Measurements from ENCODE around the gene LRCH4.

Gene LRCH4

DNA sequence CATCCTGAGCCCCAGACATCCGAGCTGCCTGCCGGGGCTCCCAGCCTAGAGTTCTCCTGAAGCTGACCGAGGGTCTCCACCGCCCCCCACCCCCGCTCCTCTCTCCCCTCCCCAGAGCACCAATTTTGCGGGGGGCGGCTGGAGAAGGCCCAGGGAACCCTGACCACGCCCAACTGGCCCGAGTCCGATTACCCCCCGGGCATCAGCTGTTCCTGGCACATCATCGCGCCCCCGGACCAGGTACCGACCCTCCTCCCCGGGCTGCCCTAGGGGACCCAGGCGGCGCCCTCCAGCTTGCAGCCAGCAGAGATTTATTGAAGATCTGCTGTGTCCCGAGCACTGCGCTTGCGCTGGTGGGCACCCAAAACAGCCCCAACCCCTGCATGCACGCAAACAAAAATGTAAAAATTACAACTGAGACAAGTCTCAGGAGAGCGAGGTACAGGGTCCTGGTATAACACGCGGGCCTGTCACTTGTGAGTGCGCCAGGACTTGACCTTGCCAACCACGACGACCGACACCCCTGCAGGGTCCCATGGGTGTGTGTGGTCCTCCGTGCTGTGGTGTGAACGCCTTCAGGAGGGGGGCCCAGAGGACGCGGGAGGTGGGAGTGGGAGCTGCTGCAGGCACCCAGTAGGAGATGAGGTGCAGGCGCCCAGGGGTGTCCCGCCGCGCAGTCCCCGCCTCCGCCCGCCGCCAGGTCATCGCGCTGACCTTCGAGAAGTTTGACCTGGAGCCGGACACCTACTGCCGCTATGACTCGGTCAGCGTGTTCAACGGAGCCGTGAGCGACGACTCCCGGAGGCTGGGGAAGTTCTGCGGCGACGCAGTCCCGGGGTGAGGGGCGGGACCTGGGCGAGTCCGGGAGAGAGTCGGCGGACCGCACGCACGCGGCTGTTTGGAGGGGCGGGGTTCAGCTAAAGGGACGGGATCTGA, 19.3 kb upstream of the LRCH4 start:
- DNase-seq, result peak; percentile 28

DNA sequence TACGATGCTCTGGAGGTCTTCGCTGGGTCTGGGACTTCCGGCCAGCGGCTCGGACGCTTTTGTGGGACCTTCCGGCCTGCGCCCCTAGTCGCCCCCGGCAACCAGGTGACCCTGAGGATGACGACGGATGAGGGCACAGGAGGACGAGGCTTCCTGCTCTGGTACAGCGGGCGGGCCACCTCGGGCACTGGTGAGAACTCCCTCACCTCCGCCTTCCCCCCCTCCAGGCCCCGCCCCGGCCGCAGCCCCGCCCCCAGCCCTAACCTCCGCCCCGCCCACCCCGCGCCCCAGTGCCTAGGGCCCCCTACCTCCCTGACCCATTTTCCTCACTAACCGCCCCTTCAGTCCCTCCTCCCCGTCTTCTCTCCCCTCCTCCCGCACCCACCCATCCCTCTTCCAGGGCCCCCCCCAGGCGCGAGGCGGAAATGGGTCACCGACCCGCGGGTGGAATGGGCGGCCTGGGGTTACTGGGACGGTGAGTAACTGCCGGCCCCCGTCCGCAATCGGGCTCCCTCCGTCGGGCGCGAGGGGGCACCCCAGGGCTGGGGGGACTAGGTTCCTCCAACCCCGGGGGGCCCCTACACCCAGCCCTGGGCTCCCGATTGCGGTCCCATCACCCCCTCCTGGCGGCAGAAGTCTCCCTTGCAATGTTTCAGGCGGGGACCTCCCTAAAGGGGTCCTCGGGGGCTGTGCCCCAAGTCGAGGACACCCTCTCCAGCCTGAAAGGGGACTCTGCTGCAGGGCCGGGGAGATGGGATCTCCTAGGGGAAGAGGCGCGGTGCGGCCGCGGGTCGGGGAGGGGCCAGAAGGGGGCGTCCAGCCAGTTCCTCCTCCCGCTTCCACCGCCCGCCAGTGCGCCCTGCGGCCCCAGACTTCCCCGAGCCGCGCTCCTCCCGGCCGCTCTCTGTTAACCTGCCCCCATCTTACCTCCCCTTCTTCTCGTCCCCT, 18.4 kb upstream of the LRCH4 start:
- peak; percentile 87 for DNase-seq

DNA sequence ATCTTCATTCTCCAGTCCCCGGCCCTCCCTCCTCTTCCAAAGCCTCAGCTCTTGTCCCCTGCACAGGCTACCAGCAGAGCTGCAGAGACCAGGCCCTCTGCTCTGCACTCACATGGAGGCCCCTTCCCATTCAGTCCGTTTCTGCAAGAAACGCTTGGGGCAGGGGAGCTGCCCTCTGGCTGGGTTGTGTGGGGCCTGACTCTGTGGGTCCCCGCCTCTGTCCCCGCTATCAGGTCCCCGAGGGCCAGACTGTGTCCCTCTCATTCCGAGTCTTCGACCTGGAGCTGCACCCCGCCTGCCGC, 17.7 kb upstream of the LRCH4 start:
- DNase-seq, result no peak

DNA sequence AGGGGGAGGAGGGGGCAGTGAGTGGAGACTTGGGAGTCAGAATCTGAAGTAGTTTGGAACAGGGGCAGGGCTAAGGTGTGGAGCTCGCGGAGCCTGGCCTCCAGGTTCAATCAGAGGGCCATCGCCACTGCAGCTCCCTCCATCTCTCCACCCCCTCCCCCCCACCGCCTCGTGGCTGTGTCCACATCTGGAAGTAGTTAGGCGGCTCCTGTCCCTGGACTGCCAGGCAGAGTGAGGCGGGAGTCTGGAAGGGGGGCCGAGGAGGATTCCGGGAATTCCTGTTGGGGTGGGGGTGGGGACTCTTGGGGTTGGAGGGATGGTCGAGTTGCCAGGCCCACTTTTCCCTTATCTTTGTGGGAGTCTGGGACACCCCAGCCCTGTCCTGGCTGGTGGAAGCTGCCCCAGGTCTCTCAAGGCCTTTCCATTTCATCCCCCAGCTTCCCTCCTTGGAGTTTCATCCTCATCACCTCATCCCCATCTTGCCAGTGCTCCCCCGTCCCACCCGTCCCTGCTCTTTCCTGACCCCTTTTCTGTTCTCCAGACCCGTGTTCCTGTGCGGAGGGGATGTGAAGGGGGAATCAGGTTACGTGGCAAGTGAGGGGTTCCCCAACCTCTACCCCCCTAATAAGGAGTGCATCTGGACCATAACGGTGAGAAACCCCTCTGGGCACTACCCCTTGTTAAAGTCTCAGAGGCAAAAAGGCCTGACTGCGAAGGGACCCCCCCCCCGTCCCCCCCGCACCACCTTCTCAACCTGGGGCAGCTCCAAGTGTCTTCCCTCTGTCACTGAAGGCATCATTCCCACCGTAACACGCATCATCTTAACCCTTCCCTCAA, 17.2 kb upstream of the LRCH4 start:
- peak; percentile 63 for DNase-seq

DNA sequence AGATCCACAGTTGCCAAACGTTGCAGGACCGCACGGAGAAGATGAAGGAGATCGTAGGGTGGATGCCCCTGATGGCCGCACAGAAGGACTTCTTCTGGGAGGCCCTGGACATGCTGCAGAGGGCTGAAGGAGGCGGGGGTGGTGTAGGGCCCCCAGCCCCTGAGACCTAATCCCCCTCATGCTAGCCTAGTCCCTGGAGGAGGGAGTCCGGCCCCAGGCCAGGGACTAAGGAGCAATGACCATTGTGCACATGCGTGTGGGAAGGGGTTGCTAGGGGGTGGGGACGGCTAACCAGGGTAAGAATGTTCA, 14.8 kb upstream of the LRCH4 start:
- DNase-seq, result no peak

DNA sequence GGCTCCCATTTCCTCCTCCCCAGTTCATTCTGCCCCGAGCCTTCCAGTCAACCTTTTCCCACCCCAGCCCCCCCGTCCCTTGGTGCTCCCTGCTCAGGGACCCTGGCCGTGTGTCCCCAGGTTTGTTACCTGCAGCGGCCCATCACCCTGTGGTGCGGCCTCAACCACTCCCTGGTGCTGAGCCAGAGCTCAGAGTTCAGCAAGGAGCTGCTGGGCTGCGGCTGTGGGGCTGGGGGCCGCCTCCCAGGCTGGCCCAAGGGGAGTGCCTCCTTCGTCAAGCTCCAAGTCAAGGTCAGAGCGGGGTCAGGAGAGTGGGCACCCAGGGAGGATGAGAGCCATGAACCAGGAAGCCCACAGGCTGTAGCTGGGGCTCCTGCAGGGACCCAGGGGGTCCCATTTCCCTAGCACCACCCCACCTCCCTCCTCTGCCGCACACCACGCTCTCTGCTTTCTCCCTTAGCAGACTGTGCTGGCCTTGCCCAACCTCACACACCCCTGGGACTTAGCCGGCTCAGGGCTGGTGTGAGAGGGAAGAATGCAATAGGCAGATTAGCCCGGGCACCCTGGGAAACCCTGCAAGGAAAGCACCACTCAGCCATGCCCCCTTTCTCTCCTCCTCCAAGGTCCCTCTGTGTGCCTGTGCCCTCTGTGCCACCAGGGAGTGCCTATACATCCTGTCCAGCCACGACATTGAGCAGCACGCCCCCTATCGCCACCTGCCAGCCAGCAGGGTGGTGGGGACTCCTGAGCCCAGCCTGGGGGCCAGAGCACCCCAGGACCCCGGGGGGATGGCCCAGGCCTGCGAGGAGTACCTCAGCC, 14.2 kb upstream of the LRCH4 start:
- peak; percentile 61 for DNase-seq

DNA sequence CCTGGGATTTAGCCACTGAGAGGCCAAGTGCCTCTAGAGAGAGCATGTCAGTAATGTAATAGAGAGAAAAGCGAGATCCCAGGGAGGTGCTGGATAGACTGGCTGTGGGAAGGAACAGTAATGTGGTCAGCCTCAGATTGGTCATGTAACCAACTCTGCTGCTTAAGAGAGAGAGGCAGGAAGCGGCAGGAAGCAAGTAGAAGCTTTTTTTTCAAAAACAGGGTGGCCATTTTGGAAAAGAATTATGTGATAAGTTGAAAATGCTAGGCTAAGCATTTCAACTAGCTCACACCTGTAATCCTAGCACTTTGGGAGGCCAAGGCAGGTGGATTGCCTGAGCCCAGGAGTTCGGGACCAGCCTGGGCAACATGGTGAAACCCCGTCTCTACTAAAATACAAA, 12.5 kb upstream of the LRCH4 start:
- peak; percentile 51 for DNase-seq

DNA sequence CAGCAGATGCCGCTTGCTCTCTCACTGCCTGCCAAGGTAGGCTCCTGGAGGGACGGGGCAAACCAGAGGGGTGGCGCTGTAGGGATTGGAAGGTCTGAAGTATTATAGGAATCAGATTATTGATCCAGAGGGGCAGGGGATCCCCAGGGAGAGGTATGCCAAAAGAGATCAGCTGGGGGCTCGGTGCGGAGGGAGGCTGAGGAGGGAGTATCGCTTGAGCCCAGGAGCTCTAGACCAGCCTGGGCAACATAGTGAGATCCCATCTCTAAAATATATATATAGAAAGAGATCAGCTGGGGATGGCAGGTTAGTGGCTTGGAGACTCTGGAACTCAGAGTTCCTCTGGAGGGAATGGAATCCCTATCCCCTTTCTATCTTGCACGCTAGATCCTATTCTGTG, 9.3 kb upstream of the LRCH4 start:
- DNase-seq, result no peak

DNA sequence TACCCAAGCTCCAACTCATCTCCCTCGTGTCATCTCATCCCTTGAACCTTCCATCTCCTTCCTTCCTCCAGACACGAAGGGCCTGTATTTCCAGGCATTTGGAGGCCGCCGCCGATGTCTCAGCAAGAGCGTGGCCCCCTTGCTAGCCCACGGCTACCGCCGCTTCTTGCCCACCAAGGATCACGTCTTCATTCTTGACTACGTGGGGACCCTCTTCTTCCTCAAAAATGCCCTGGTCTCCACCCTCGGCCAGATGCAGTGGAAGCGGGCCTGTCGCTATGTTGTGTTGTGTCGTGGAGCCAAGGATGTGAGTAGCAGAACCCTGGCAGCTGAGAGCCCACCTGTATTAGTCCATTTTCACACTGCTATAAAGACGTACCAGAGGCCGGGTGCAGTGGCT, 5.7 kb upstream of the LRCH4 start:
- no peak for DNase-seq

DNA sequence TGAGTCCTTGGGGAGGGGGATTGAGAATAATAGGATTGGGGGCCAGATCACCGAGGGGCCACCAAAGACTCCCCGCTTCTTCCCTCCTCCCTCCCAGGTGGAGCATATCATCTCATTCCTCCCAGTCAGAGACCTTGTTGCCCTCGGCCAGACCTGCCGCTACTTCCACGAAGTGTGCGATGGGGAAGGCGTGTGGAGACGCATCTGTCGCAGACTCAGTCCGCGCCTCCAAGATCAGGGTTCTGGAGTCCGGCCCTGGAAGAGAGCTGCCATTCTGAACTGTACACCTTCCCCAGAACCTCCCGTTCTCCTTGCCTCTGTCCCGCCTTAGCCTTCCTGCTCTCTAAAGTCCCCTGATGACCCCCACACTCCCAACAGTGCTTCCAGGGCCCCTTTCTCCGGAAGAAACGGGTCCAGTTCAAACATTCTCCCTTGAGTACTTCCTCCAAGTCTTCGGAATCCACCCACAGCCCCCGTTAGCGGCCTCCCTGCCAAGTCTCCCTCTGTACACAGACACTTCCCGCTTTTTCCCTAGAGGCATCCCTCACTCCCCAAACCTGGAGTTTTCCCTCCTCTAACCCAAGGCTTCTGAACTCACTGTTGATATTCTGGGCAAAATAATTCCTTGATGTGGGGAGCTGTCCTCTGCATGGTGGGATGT, 4.3 kb upstream of the LRCH4 start:
- no peak for DNase-seq

DNA sequence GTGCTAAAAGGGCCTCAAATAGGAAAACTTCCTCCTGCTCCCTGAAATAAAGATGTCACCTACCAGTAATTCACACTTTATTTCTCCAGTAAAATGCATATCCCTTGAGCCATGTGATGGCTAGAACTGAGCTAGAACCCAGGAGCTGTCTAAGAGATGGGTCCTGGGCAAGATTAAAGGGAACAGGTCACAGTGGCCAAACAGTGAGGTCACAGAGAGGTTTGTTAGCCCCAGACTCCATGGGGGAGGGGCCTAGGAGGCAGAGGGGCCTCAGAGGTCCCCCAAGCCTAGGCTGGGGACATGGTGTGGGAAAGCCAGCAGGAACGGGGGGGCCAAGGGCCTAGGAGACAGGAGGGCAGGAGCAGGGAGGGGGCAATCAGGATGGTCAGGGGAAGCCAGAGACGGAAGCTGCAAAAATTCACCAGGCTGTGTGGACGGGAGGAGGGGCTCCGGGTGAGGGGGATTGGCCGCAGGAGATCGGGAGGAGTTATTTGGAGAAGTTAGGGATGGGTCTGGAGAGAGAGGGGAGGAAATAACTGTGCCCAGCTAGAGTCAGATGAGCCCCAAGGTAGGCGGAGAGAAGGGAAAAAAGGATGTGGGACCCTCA, 3.5 kb upstream of the LRCH4 start:
- DNase-seq, result no peak

DNA sequence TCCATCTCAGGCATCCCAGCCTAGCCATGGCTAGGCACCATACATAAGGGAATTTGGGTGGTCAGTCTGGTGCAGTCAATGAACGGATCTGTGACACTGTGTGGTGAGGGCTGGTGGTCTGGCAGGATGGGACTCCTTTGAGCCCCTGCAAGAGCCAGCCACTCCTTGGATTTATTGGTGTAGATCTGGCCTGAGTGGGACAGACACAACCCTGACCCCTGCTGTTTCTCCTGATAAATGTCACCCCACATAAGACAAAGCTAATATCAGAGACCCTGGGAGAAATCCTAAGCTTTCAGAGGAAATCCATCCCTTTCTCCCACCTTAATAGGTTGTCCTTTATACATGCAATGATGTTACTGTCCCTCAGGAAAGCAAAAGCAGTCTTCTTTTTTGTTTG, 2.5 kb upstream of the LRCH4 start:
- DNase-seq, result peak; percentile 44

DNA sequence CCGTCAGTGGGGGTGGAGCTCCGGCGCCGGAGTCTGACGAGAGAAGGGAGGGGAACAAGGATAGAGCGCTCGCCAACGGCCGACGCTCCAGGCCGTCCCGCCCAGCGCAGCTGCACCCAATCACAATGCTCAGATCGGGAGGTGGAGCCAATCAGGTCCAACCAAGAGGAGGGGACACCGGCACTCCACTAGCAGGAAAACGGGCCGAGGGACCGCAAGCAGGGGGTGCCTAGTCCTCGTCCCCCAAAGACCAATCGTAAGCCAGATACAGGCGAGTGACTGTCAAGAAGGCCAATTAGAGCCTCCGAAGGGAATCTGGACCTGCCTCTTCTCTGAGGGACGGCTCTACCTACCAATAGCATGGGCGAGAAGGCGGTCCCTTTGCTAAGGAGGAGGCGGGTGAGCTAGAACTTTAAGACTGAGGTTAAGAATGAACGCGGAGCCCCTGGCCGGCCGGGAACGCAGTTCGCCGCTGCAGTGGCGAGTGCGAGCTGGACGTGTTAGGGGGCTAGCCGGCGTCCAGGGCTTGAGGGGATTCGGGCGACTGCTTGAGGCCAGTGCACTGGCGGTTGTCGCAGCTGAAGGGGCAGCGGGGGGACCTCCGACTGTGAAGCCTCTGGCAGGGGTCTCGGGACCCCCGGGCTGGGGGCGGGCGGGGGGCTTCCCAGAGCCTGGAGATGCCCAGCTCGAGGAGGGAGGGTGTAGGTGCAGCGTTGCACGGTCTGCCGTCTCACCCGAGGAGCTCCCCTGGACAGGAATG, 517 bp upstream of the LRCH4 start, which contains the start of gene FBXO24:
Gene FBXO24, plus strand, starts transcription at position 63 of the 760 bp plus-strand sequence. Its CDS starts 298 bp downstream, at position 361.
- DNase-seq, result peak; percentile 100

DNA sequence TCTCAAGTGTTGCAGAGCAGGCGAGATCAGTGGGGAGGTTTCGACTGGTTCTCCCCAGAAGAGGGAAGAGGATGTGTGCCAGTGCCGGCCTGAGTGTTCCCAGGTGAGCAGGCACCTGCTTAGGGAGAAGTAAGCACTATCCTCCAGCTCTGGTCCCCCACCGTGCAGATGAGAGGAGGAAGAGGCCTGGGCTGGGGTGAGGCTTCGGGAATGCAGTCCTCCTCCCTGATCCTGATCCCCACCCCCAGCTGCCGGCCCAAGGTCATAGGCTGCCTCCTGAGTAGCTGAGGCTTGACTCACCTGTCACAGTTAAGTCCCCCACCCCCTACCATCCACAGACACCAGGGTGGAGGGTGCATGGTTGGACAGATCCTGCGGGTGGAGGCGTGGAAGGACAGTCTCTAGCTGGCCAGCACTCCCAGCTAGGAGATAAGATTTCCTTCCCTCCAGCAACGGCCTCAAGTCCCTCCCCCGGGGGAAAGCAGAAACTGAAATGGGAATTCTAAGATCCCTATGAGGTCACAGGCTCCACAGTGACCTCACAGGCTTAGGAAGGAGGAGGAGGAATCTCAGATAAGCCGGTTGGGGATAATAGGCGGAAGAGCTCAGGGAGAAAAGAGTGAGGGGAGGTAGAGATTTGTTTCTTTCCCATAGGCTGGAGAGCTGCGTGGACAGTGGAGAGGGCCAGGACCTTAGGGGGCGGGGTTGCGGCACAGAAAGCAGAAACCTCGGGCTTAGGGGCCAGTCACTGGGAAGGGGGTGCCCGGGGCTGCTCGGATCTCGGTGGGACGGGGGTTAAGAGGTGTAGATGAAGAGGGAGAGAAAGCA, 1.0 kb downstream of the LRCH4 start:
- no peak for DNase-seq

DNA sequence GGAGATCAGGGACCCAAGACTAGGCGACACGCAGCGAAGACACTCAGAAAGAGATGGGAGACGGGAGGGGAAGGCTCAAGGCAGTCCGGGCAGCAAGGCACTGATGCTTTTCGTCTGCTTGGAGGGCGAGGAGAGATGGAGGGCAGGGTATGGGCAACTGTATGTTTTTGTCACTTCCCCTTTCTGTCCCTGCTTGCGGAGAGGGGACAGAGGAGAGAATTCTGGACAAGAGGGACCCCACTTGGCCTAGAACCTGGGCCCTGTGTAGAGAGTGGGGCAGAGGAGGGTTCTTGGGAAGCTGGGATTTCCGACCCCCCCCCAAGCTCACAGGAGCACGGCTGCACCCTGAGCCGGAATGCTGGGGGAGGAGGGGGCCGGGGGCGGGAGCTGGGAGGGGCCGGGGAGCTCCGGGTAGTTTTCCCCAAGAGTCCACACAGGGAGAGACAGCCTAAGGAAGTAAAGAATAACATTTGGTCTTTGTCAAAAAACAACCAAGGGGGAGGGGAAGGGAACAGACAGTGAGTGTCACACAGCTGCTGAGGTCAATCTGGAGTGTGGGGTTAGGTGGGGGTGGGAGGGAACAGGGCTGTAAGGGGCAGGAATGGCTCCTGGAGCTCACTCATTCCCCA, 1.8 kb downstream of the LRCH4 start:
- DNase-seq, result no peak

DNA sequence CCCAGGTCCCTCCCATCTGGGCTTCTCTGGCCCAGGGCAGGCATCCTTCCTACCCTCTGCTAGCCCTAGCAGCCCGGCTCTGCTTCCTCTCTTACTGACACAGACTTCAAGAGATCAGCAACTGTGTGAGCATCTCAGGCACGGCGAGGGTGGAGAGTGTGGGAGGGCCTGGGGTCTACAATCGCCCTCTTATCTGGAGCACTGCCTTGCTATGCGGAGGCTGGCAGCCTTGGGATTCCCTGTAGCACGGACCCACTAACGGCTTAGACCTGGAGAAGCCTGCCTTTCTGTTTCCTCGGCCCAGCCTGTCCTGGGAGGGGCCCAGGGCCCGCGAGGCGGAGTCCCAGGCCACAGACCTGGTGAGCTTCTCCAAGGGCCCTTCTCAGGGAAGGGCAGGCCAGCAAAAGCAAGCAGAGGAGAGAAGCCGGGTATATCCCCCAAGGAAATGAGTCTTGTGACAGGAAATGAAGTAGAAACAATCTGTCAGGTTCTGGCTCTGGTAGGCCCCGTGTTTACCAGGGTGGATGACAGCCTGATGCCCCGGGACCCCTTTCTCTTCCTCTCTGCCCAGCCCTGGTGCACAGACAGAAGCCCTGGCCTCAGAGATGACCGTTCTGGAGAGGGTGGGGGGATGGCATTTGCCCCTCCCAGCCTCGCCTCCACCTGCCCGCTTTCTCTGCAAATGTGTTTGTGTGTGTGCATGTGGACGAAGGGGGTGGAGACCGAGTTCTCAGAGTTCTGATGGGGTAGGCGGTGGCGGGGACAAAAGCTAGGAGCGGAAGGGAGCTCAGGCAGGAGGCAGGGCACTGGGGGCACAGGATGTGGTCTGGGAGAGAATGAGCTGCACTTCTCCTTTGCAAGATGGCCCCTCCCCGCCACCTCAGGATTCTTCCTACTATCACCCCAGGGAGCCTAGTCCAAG, 2.5 kb downstream of the LRCH4 start:
- no peak for DNase-seq

DNA sequence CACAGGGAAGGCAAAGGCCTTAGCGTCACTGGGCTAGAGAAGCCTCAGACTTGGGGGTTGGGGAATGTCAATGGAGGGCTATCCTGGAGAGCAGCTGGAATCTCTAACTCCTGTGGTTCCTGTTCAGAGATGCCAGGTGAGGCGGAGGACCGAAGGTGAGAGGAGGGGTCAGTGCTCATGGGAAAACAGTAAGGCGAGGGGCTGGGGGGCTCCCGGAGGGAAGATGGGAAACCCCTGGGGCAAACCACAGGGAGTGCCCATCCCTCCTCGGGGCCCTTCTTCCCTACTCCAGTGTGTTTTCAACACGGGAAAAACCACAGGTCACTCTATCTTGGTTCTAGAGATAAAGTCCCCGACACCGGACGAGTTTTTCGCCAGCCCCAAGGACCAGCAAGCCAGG, 3.3 kb downstream of the LRCH4 start:
- DNase-seq, result no peak

Data from RPMI8226 (cell line).